Activated T-cell treated with anti-CD3 and anti-CD28 coated beads, Interleukin-2, amount 50 U/mL, for 1 hour (primary cell): Measurements from ENCODE around the gene NALCN.

ENCODE experiments used
- DNase-seq: peaks from one replicate; pipeline ENCODE4 v3.0.0-alpha.2; 2020

NALCN gene

DNA sequence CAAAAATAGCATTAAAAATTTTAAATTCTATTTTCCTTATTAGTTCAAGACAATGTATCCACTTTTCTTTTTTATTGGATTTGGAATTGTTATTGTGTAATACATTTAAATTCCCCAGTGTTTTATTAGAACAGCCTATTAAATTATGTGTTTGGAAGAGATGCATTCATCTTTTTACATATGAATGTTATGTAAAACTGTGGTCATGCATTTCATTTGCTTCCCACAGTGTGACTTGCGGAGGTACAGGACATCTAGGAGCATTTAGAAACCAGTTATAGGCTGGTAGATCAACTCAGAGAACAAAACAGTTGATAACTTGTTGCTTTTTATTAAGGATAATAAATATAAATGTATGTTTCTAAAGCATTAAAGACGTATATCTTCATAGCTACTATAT, 406.2 kb downstream of the NALCN start:
- DNase-seq, result no peak

DNA sequence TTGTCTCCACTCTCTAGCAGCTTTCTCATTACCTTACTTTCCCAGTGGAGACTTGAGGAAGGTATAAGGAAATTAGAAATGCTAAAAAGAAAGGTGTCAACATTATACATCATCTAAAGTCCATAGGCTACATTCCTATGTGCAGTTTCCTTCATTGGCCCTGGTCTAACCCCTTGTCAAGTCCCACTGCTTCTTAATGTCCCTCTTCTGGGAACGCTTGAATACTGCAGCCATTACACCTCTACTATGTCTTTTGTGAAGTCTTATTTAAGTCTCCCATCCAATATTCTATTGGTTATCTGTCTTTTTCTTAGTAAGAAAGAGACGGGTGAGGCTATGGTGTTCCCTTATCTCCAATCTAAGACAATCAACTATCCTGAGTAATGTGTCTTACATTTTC, 409.1 kb downstream of the NALCN start:
- no peak for DNase-seq
